CD4-positive, alpha-beta memory T cell (primary cell): ENCODE data around the gene GALR3. TPM values are rescaled to one million over a fixed set of nuclear protein-coding genes. Genes with fewer than 3 reads are reported as not detected.

Experiments used
- CTCF ChIA-PET: fragments of 350-600 bp; sonication (Branson Sonifier 250); formaldehyde crosslinking; loops from one replicate; lab custom pipeline; 2021; ENCODE audit warnings: inconsistent platforms; ENCODE audit not compliant: partially characterized antibody; lab: Charles Lee
- POLR2A ChIA-PET: fragments of 350-600 bp; sonication (Branson Sonifier 250); formaldehyde crosslinking; loops from one replicate; lab custom pipeline; 2021; ENCODE audit not compliant: partially characterized antibody; lab: Charles Lee
- DNase-seq, 5 donors: peaks; one replicate each; pipeline versions ENCODE4 v3.0.0 to v3.0.0-alpha.2; 2020 to 2022; ENCODE audit warnings: mixed read lengths in 1 of 5
- H3K27ac ChIP-seq: one replicate; pipeline ENCODE4 v1.7.0; 2013; ENCODE audit warnings: low read depth, low read length
- H3K27me3 ChIP-seq: 2 replicates; pipeline ENCODE4 v1.7.0; 2013; ENCODE audit warnings: mild to moderate bottlenecking, low read length, moderate library complexity; ENCODE audit not compliant: insufficient read depth
- H3K36me3 ChIP-seq: 2 replicates; pipeline ENCODE4 v1.7.0; 2013; ENCODE audit warnings: mild to moderate bottlenecking, low read length, moderate library complexity; ENCODE audit not compliant: insufficient read depth
- H3K4me1 ChIP-seq: 2 replicates; pipeline ENCODE4 v1.7.0; 2013; ENCODE audit warnings: mild to moderate bottlenecking, low read length, moderate library complexity; ENCODE audit not compliant: insufficient read depth
- H3K4me3 ChIP-seq, 2 donors: one replicate each; pipeline ENCODE4 v1.7.0; 2013; ENCODE audit warnings: low read length in 2 of 2, mild to moderate bottlenecking in 1 of 2
- H3K9me3 ChIP-seq, 2 donors: one replicate each; pipeline ENCODE4 v1.7.0; 2013; ENCODE audit warnings: low read length in 2 of 2, control low read depth in 1 of 2; ENCODE audit not compliant: control insufficient read depth in 1 of 2
- H3K27ac Mint-ChIP-seq, 7 donors: one replicate each; pipeline ENCODE4 v1.8.0; 2020 to 2021; ENCODE audit warnings: mixed read lengths in 7 of 7, mild to moderate bottlenecking in 6 of 7, inconsistent platforms in 3 of 7, moderate library complexity in 3 of 7
- H3K27me3 Mint-ChIP-seq, 2 donors: one replicate each; pipeline ENCODE4 v1.8.0; 2020 to 2021; ENCODE audit warnings: mixed read lengths in 2 of 2
- H3K36me3 Mint-ChIP-seq, 2 donors: one replicate each; pipeline ENCODE4 v1.8.0; 2020 to 2021; ENCODE audit warnings: mixed read lengths in 2 of 2, inconsistent platforms in 1 of 2, mild to moderate bottlenecking in 1 of 2
- H3K4me1 Mint-ChIP-seq, 4 donors: one replicate each; pipeline ENCODE4 v1.8.0; 2020 to 2021; ENCODE audit warnings: mixed read lengths in 4 of 4, mild to moderate bottlenecking in 1 of 4
- H3K4me3 Mint-ChIP-seq, 8 donors: one replicate each; pipeline ENCODE4 v1.8.0; 2020 to 2021; ENCODE audit warnings: mixed read lengths in 8 of 8, mild to moderate bottlenecking in 7 of 8, moderate library complexity in 6 of 8, inconsistent platforms in 3 of 8
- H3K9me3 Mint-ChIP-seq, 8 donors: one replicate each; pipeline ENCODE4 v1.8.0; 2020 to 2021; ENCODE audit warnings: mixed read lengths in 8 of 8, mild to moderate bottlenecking in 5 of 8, inconsistent platforms in 3 of 8, moderate library complexity in 1 of 8
- intact Hi-C: fragments of 100-400 bp; cut with micrococcal nuclease; formaldehyde crosslinking; loops from one replicate; pipeline ENCODE4 v1.15.1; 2023
- polyA plus RNA-seq, 2 donors: library from polyadenylated mRNA; unstranded; fragments of 300-500 nt; fragmentation: Illumina TruSeq; gene quantifications; one replicate each; pipeline ENCODE4 v1.2.3, GENCODE V29; 2021
- total RNA-seq, 2 experiments: library from RNA; stranded (reverse); gene quantifications; one replicate each; pipeline ENCODE4 v1.2.3, GENCODE V29; 2021

The GALR3 gene
- total and polyA plus RNA-seq, 4 experiments from 2014 or later: not detected

DNA sequence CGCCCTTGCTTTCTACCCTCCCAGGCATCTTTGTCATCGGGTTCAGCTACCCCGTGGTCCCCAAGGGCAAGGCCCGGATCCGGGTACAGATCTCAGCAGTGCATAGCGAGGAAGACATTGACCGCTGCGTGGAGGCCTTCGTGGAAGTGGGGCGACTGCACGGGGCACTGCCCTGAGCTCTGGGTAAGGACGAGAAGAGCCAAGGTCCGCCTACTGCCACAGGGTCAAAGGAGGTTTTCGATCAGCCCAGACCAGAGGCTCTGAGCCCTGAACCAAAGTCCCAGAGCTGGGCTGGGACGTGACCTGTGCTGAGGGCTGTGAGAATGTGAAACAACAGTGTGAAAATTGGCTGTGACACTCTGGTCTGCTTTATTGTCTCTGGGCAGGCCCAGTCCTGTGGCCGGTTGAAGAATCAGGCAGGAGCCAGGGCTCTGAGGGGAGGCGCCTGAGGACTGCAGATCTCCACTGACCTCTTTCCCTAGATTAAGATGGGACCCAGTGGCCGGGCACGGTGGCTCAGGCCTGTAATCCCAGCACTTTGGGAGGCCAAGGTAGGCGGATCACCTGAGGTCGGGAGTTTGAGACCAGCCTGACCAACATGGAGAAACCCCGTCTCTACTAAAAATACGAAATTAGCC lies 6.5 kb upstream of the GALR3 start:
- peaks cover 19% of the 10 kb centered on the region for H3K4me1 ChIP-seq
- H3K27me3 ChIP-seq: no peaks in the 10 kb centered on the region
- peaks cover 5 to 9% of the 10 kb centered on the region in 2 donors for H3K27me3 Mint-ChIP-seq
- H3K36me3 Mint-ChIP-seq: no peaks in the 10 kb centered on the region
- intact Hi-C loops: loop anchor here (1.0 kb wide), 4 partner anchors 28 to 149 kb away; partner anchors contain the start of gene ANKRD54
- no peak overlapping the region for H3K4me3 ChIP-seq
- H3K27ac ChIP-seq: no peak overlapping the region
- no peaks in the 10 kb centered on the region for H3K9me3 ChIP-seq
- no peaks in the 10 kb centered on the region for H3K9me3 Mint-ChIP-seq
- peaks cover 2 to 19% (median 9%) of the 10 kb centered on the region in 4 donors for H3K4me1 Mint-ChIP-seq
- ChIA-PET POLR2A (interaction anchor here (0.9 to 2.8 kb wide), 5 partner anchors 9 to 210 kb away, joined by 3 to 13 read pairs (median 4); partner anchors contain the start of genes ANKRD54 and GCAT), CTCF (interaction anchor here (0.7 to 7.4 kb wide), 23 partner anchors 8 to 176 kb away, joined by 3 to 255 read pairs (median 7); partner anchors contain the start of genes ANKRD54 and GCAT)
- DNase-seq: no peak
- no peaks in the 10 kb centered on the region for H3K36me3 ChIP-seq
- no peak overlapping the region for H3K4me3 Mint-ChIP-seq
- H3K27ac Mint-ChIP-seq: no peak overlapping the region

DNA sequence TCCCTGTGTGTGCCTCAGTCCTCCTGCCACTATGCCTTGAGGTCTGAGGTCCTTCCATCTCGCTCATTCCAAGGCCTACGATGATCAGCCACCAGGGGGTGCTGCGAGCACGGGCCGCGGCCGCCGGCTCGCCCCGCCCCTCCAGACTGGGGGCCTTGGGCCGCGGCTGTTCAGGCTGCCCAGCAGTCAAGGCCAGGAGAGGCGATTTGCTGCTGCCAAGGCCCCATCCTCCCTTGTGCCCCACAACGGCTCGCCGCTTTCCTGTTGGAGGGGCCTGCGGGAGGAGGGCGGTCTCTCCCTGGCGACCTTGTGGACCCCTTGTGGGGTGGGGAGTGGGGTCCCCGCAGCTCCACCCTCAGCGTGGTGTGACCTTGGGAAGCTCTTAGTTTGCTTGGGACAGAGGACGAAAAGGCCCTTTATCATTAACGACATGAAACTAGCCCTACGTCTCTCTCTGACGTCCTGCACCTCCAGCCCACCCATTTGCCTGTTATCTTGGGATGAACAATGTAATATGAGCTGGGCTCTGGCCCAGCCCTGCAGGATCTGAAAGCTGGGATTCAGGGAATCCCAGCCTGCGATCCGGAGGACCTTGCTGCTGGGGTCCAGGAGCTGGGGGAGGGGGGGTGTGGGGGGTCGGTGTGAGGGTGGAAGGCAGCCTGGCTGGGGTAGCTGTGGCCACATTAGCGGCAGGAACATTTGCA lies 5.3 kb upstream of the GALR3 start:
- peaks cover 2 to 19% (median 11%) of the 10 kb centered on the region in 4 donors for H3K4me1 Mint-ChIP-seq
- intact Hi-C loops: loop anchor here (1.0 kb wide), 4 partner anchors 26 to 147 kb away; partner anchors contain the start of gene ANKRD54
- peak overlapping the region in 1 of 7 donors; percentile 30 for H3K27ac Mint-ChIP-seq
- H3K27me3 ChIP-seq: no peaks in the 10 kb centered on the region
- DNase-seq: peak; percentile 68 to 77 (median 71)
- no peaks in the 10 kb centered on the region for H3K36me3 ChIP-seq
- ChIA-PET POLR2A (interaction anchor here (0.7 to 2.8 kb wide), 9 partner anchors 10 to 142 kb away, joined by 3 to 13 read pairs (median 5); partner anchors contain the start of genes ANKRD54, GCAT and MICALL1), CTCF (interaction anchor here (0.7 to 7.4 kb wide), 37 partner anchors 10 to 174 kb away, joined by 3 to 255 read pairs (median 4); partner anchors contain the start of genes ANKRD54, C22orf23, GCAT and PDXP)
- no peaks in the 10 kb centered on the region for H3K9me3 ChIP-seq
- H3K36me3 Mint-ChIP-seq: no peaks in the 10 kb centered on the region
- H3K4me3 ChIP-seq: peak overlapping the region; percentile 34 to 36
- H3K27me3 Mint-ChIP-seq: peaks cover 6 to 11% of the 10 kb centered on the region in 2 donors
- H3K27ac ChIP-seq: no peak overlapping the region
- H3K9me3 Mint-ChIP-seq: no peaks in the 10 kb centered on the region
- H3K4me1 ChIP-seq: peaks cover 19% of the 10 kb centered on the region
- H3K4me3 Mint-ChIP-seq: peak overlapping the region in 7 of 8 donors; percentile 27 to 75 (median 48)

DNA sequence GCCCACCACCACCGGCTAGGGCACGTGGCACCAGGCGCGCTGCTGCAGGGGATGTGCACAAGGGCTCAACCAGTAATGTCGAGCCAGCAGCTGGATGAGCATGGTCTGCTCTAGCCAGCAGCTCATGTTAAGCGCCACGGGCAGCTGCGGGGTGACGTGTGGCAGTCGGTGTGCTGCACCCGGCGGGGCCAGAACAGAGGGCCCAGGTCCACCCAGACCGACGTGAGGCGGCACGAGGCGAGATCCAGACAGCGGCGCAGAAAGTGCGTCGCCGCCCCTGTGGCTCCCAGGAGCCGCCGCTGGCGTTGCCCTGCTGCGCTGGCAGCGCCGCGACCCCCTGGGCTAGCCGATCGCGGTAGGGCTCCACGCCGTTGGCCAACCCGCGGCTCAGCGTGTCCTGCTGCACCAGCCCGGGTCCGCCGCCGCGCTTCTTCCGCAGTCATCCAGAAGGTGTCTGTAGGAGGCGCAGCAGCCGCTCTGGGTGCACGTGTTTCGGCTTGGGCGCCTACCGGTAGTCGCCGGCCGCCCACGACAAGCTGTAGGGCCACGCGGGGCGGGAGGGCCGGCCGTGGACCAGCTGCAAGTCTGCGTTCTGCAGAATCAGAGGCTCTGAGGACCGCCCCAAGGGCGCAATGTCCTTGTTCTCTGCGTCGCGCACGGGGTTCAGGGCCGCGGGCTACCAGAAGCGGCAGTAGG lies 4.6 kb upstream of the GALR3 start:
- CTCF ChIA-PET: interaction anchor here (0.7 to 7.4 kb wide), 28 partner anchors 10 to 160 kb away, joined by 3 to 255 read pairs (median 6); partner anchors contain the start of genes ANKRD54, C22orf23, GCAT and PDXP
- Histone ChIP-seq H3K4me1 (peaks cover 19% of the 10 kb centered on the region), H3K27me3 (no peaks in the 10 kb centered on the region), H3K27ac (no peak overlapping the region), H3K36me3 (no peaks in the 10 kb centered on the region), H3K4me3 (peak overlapping the region in 1 of 2 donors; percentile 49), H3K9me3 (no peaks in the 10 kb centered on the region)
- Mint-ChIP-seq H3K9me3 (no peaks in the 10 kb centered on the region), H3K4me3 (peak overlapping the region; percentile 36 to 79 (median 58)), H3K4me1 (peaks cover 2 to 19% (median 11%) of the 10 kb centered on the region in 4 donors), H3K36me3 (no peaks in the 10 kb centered on the region), H3K27ac (no peak overlapping the region), H3K27me3 (peaks cover 6 to 11% of the 10 kb centered on the region in 2 donors)
- intact Hi-C loops: no loop called here
- peak; percentile 56 to 65 (median 61) for DNase-seq
- POLR2A ChIA-PET: interaction anchor here (0.7 to 2.8 kb wide), 9 partner anchors 16 to 143 kb away, joined by 3 to 13 read pairs (median 5); partner anchors contain the start of genes ANKRD54 and MICALL1

DNA sequence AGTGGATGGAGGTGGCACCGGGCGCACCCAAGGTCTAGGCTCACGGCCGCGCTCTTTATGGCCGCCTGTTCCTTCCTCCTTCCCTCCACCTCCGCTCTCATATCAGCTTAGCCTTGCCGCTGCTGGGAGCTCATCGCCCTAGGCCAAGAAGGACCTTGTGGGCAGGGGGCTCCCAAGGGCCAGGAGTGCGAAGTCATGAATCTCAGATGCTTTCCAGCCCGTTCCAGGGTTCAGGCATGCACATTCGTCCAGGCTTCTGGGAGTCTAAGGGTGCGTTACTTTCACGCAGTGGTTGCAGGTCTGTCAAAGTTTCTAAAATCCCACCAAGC lies 4.1 kb upstream of the GALR3 start:
- CTCF ChIA-PET: interaction anchor here (1.3 to 7.4 kb wide), 13 partner anchors 9 to 147 kb away, joined by 3 to 255 read pairs (median 8); partner anchors contain the start of genes C22orf23, GCAT and POLR2F
- Mint-ChIP-seq H3K4me1 (peaks cover 2 to 19% (median 11%) of the 10 kb centered on the region in 4 donors), H3K27ac (no peak overlapping the region), H3K4me3 (peak overlapping the region in 6 of 8 donors; percentile 50 to 79 (median 64)), H3K27me3 (peaks cover 6 to 11% of the 10 kb centered on the region in 2 donors), H3K9me3 (no peaks in the 10 kb centered on the region), H3K36me3 (no peaks in the 10 kb centered on the region)
- H3K27me3 ChIP-seq: no peaks in the 10 kb centered on the region
- H3K27ac ChIP-seq: no peak overlapping the region
- H3K4me3 ChIP-seq: peak overlapping the region in 1 of 2 donors; percentile 49
- intact Hi-C loops: no loop called here
- DNase-seq: no peak
- peaks cover 19% of the 10 kb centered on the region for H3K4me1 ChIP-seq
- no peaks in the 10 kb centered on the region for H3K36me3 ChIP-seq
- POLR2A ChIA-PET: interaction anchor here (1.0 to 2.8 kb wide), 4 partner anchors 24 to 143 kb away, joined by 3 to 13 read pairs (median 8); partner anchors contain the start of gene ANKRD54
- H3K9me3 ChIP-seq: no peaks in the 10 kb centered on the region

DNA sequence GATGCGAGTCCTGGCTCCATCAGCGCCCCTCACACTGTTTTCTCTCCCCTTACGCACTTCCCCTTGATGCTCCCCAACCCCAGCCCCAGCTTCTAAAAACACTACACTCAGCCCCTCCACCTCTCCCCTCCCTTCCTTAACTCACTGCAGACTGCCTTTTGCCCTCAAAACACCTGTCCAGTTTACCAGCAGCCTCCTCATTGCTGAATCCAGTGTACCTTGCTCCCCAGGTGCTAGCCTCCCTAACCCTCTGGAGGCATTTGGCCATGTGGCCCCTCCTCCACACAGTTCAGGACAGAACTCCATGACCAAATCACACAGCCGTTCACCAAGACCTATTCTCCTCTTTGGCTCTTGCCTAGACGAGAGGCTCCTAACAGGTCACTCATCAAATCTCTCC lies 2.8 kb upstream of the GALR3 start:
- no peaks in the 10 kb centered on the region for H3K27me3 ChIP-seq

DNA sequence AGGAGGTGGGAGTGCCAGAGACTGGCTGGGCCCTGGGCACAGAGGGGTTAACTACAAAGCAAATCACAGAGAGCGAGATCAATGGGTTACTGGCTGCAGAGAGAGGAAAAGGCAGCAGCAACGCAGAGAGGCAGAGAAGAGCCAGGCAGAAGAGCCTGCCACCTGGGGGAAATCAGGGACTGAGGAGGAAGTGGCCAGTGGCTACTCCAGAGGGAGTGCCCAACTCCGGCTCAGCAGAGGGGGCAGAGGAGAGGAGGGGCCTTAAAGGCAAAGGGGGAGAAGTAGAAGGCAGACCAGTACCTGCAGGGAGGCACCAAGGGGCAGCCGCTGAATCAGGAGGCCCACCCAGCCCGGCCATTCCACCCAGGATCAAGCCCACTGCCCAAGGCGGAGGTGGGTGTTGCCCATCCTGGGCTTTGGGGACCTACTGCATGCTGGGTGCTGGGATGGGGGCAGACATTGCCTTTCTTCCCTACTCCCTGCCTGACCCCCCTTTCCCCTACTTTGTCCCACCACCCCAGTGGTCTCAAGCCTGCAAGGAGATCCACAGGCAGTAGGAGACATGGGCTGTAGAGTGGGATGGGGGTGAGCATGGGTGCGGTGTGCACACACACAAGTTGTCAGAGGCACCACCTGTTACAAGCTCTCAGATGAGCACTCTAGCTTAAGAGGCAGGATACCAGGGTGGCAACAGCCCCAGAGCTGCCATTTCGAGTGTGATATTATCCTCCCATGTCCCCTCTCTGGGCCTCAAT lies 926 bp upstream of the GALR3 start:
- Histone ChIP-seq H3K27me3 (no peaks in the 10 kb centered on the region), H3K9me3 (no peaks in the 10 kb centered on the region), H3K4me1 (peaks cover 19% of the 10 kb centered on the region), H3K4me3 (no peak overlapping the region), H3K27ac (no peak overlapping the region), H3K36me3 (no peaks in the 10 kb centered on the region)
- ChIA-PET POLR2A (no interaction called here), CTCF (interaction anchor here (1.1 to 1.6 kb wide), 2 partner anchors 41 to 133 kb away, joined by 3 to 12 read pairs; no protein-coding TSS in a partner anchor)
- H3K27ac Mint-ChIP-seq: no peak overlapping the region
- intact Hi-C loops: no loop called here
- peak overlapping the region in 2 of 8 donors; percentile 46 to 57 for H3K4me3 Mint-ChIP-seq
- peaks cover 8 to 11% of the 10 kb centered on the region in 2 donors for H3K27me3 Mint-ChIP-seq
- no peak for DNase-seq
- H3K36me3 Mint-ChIP-seq: no peaks in the 10 kb centered on the region
- H3K4me1 Mint-ChIP-seq: peaks cover 5 to 28% (median 12%) of the 10 kb centered on the region in 4 donors
- H3K9me3 Mint-ChIP-seq: no peaks in the 10 kb centered on the region

More for the DNA sequence above, 2.8 kb upstream of the GALR3 start:
- H3K27me3 Mint-ChIP-seq: peaks cover 8 to 11% of the 10 kb centered on the region in 2 donors
- H3K4me3 ChIP-seq: no peak overlapping the region
- H3K9me3 ChIP-seq: no peaks in the 10 kb centered on the region
- H3K27ac ChIP-seq: no peak overlapping the region
- ChIA-PET CTCF (interaction anchor here (1.7 to 7.4 kb wide), 5 partner anchors 9 to 146 kb away, joined by 4 to 255 read pairs (median 49); partner anchors contain the start of genes C22orf23, GCAT and POLR2F), POLR2A (interaction anchor here (1.0 kb wide), 1 partner anchor 13 kb away, joined by 6 read pairs; the partner anchor contains the start of gene GCAT)
- H3K27ac Mint-ChIP-seq: peak overlapping the region in 1 of 7 donors; percentile 21
- no peaks in the 10 kb centered on the region for H3K9me3 Mint-ChIP-seq
- H3K4me1 Mint-ChIP-seq: peaks cover 3 to 23% (median 11%) of the 10 kb centered on the region in 4 donors
- no peaks in the 10 kb centered on the region for H3K36me3 ChIP-seq
- H3K36me3 Mint-ChIP-seq: no peaks in the 10 kb centered on the region
- peaks cover 19% of the 10 kb centered on the region for H3K4me1 ChIP-seq
- intact Hi-C loops: no loop called here
- H3K4me3 Mint-ChIP-seq: peak overlapping the region in 2 of 8 donors; percentile 10 to 26
- no peak for DNase-seq
